Retina (tissue), 1 donor: ENCODE measurements around the gene LGALS4.
"Not testable (repeated sequence)": the region's sequence is repeated elsewhere in the genome, so short reads cannot be mapped to it uniquely, and the experiment has no call there.

ENCODE experiments used
- DNase-seq: peaks from one replicate; pipeline ENCODE4 v3.0.0-alpha.2; 2016

The LGALS4 gene

GRCh38 chr19:38841787-38842438 is 29.2 kb upstream of the LGALS4 start:
- DNase-seq, result no peak

- DNase-seq, result no peak
Measured at GRCh38 chr19:38841180-38841766, 28.5 kb upstream of the LGALS4 start.

- DNase-seq, result no peak
Measured at GRCh38 chr19:38840583-38840968, 27.8 kb upstream of the LGALS4 start.

DNA sequence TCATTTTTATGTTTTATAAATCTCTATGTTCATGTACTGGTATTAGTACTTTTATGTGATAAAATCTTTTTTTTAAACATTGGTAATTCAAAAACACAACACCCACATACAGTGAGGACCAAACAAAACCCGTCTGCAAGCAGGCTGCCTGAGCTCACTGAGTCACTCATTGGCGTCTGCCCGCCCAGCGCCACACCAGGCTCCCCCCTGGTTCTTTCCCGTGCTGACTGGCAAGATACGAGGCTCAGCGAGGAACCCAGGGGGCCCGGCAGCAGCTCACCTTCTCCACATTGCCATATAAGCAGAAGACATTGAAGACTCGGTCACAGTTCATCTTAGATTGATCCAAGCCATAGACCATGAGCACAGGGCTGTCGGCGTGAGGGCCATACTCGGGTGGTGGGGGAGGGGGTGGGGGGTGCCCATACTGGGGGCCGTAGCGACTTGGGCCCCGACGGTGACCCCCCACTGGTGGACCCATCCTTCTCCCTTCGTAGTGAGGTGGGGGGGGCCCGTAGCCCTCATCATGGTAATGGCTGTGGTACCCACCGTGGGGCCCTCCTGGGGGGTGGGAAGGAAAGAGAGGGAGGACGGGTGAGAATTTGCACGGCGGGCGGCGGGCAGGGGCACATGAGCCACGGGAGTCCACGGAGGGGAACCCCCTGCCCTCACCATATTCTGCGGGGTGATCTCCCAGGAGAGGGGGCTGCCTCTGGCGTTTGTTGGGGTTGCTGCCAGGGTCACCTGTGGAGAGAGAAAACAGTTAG is 27.3 kb upstream of the LGALS4 start:
- DNase-seq, result no peak

GRCh38 chr19:38838986-38839761 is 26.4 kb upstream of the LGALS4 start:
- DNase-seq, result no peak

GRCh38 chr19:38838208-38838985 is 25.7 kb upstream of the LGALS4 start:
- no peak for DNase-seq

- no peak for DNase-seq
Measured at GRCh38 chr19:38837656-38838121, 24.9 kb upstream of the LGALS4 start.

DNA sequence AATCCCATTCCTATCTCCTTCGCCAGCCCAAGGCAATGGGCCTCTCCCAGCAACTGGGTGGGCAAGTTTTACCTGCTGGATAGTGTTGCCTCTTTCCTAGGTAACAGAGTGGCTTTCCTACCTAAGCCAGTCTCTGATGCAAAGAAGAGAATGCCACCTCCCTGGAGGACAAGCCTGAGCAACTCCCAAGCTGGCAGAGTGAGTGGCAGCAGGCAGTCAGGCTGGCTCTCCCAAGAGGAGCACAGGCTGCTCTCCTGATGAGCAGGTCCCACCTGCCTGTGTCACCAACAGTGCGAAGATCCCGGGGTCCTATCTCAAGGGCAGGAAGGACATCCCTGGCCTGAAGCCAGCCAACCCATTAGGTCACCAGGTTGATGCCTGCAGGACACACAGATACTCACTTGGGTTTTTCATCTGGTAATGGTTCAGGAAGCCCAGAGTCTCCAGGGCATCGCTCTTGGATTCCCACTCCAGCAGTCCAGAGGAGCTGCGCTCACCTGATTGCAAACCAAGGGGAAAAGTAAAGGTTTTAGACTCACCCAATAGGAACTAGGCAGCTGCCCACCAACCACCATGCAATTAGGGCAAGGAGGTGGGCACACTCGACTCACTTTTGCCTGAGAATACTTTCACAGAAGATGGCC is 24.4 kb upstream of the LGALS4 start:
- DNase-seq, result no peak

GRCh38 chr19:38836159-38836982 is 23.6 kb upstream of the LGALS4 start:
- no peak for DNase-seq

- DNase-seq, result no peak
Measured at GRCh38 chr19:38834590-38834989, 21.8 kb upstream of the LGALS4 start.

DNA sequence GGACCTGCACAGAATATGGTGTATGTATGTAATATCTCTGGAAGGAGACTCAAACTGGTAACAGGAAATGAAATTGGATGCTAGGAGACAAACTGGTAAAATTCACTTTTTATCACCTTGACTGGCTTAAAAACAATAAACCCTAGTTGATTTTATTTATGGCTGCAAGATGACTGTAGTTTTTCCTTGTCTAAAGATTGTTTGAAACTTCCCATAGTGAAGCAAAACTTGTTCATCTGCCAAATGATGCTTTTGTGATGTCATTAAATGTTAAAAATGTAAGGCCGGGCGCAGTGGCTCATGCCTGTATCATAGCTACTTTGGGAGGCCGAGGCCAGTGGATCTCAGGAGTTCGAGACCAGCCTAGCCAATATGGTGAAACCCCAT is 21.4 kb upstream of the LGALS4 start:
- DNase-seq, result no peak

GRCh38 chr19:38833092-38833425 is 20.3 kb upstream of the LGALS4 start:
- DNase-seq, result no peak

- no peak for DNase-seq
Measured at GRCh38 chr19:38831142-38831605, 18.4 kb upstream of the LGALS4 start.

DNA sequence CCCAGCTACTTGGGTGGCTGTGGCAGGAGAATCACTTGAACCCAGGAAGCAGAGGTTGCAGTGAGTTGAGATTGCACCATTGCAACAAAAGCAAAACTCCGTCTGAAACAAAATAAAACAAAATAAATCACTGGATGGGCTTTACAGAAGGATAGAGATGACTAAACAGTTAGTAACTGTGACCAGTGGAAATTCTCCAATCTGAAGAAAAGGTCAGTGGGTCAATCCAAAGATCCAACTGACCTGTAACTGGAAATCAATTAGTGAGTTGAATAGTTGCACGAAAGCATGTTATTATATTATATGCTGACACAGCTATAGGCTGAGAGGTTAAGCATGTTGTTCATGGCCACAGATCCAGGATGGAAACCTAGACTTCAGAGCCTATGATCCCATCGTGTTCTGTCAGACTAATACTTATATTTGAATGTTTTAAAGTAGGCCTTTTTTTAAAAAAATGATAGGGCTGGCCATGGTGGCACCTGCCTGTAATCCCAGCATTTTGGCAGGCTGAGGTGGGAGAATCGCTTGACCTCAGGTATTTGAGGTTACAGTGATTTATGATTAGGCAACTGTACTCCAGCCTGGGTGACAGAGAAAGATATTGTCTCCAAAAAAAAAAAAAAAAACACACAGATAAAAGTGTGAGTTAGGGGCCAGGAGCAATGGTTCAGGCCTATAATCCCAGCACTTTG is 17.4 kb upstream of the LGALS4 start:
- no peak for DNase-seq

- DNase-seq, result not testable (repeated sequence)
Measured at GRCh38 chr19:38829203-38829602, 16.5 kb upstream of the LGALS4 start.

DNA sequence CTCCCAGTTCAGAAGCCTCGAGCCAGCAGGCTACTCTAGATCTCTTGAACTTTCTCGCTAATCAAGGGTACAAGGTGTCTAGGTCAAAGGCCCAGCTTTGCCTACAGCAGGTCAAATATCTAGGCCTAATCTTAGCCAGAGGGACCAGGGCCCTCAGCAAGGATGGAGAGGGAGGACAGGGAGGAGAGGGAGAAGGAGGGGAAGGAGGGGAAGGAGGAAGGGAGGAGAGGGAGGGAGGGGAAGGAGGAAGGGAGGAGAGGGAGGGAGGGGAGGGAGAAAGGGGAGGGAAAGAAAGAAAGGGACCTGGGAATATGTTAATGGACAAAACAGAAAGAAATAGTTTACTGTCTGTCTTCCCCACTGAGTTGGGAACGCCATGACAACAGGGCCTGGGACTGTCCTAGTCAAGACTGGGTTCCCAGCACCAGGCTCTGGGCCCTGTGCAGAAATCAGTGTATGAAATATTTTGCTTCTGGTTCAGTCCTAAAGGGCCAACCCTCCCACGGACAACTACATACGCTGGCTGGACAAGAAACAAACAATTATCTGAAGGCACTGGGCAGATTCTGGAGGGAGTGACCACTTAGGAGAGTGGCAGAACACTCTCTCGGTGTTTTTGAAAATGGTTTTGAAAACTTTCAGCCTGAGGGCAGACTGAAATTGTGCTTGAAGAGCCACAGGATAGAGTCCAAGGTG is 14.3 kb upstream of the LGALS4 start:
- no peak for DNase-seq

DNA sequence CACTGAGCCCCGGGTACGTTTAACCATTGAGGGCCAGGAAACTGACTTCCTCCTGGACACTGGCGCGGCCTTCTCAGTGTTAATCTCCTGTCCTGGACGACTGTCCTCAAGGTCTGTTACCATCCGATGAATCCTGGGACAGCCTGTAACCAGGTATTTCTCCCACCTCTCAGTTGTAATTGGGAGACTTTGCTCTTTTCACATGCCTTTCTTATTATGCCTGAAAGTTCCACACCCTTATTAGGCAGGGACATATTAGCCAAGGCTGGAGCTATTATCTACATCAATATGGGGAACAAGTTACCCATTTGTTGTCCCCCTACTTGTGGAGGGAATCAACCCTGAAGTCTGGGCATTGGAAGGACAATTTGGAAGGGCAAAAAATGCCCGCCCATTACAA is 13.2 kb upstream of the LGALS4 start:
- not testable (repeated sequence) for DNase-seq

DNA sequence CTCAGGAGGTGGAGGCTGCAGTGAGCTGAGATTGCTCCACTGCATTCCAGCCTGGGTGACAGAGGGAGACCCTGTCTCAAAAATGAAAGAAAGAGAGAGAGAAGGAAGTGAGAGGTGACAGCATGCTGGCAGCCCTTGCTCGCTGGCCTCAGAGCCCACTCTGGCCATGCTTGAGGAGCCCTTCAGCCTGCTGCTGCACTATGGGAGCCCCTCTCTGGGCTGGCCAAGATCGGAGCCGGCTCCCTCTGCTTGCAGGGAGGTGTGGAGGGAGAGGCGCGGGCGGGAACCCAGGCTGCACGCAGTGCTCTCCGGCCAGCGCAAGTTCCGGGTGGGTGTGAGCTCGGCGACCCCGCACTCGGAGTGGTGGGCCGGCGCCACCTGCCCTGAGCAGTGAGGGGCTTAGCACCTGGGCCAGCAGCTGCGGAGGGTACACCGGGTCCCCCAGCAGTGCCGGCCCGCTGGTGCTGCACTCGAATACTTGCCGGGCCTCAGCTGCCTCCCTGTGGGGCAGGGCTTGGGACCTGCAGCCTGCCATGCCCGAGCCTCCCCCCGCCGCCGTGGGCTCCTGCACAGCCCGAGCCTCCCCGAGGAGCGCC is 8.6 kb upstream of the LGALS4 start:
- DNase-seq, result not testable (repeated sequence)

- no peak for DNase-seq
Measured at GRCh38 chr19:38819231-38819920, 6.6 kb upstream of the LGALS4 start.
